ENCODE results near the gene FGF14.

DNA sequence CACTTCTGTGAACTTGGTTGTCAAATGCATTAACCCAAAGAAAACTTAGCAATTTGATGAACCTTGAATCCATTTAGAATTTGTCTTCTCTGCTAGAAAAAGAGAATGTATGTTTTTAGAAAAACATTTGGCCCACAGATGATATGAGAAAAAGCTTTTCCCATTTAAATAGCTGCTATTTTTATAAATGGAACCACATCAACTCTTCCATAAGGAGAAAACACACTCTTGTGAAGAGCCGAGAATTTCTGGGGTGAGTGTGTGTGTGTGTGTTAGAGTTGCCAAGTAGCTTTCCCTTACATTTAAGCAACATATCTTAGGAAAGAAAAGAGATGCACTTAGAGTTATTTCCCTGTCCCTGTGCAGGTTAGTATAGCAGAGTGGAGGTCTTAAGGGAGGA, 626.6 kb downstream of the FGF14 start:
- TF ChIP-seq CTCF (IDR thresholded peaks at IDR 0.05; ENCODE audit: low read depth, low read length), result no peak
- no peak for TF ChIP-seq EZH2phosphoT487 (IDR thresholded peaks at IDR 0.05; ENCODE audit: low read depth)
